GM21825 (cell line): ENCODE results near the gene STIM1.
"Not testable (repeated sequence)": the region's sequence is repeated elsewhere in the genome, so short reads cannot be mapped to it uniquely, and the experiment has no call there.

Source experiments
- ATAC-seq: cut with Tn5 transposase; IDR thresholded peaks from one replicate; pipeline ENCODE4 v1.9.1; 2021; ENCODE audit warnings: mild to moderate bottlenecking, moderate library complexity; ENCODE audit not compliant: unreplicated experiment

The STIM1 gene

GRCh38 chr11:3970108-3970507 is 114.6 kb downstream of the STIM1 start:
- no peak for ATAC-seq

GRCh38 chr11:3971756-3972404 is 116.4 kb downstream of the STIM1 start:
- ATAC-seq, result no peak

GRCh38 chr11:3972431-3972830 is 117.0 kb downstream of the STIM1 start:
- ATAC-seq, result no peak

DNA sequence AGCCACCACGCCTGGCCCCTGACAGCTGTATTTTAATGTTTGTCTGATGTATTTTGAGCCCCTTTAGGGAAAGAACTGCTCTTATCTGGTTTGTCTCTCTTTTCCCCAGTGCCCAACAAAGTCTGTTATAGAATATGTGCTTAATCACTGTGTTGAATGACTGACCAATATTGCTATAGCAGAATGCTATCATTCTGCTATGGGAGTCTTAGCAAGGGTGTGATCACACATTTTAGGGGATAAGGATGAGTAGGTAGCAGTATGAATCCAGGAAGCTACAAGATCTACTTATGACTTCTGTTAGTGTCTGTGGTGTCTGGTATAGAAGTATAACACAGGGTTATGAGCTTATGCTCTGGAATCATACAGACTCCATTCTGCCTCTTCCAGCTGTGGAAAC is 121.6 kb downstream of the STIM1 start:
- ATAC-seq, result no peak

- ATAC-seq, result no peak
These were observed 125.7 kb downstream of the STIM1 start for GRCh38 chr11:3981084-3981633.

DNA sequence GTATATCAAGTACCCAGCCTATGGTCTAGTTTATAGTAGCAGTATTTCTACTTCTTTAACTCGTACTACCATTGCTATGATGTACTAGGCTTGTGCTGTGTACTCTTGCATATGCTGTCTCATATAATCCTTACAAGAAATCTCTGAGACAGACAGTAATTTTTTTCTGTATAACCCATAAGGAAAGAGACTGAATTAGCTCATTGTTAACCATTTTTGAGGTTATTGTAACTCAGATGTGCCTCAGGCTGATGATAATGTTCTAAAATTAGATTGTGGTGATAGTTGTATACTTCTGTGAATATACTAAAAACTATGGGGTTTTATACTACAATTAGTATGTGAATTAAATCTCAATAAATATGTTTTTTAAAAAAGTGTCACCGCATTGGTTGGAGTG is 127.0 kb downstream of the STIM1 start:
- no peak for ATAC-seq

DNA sequence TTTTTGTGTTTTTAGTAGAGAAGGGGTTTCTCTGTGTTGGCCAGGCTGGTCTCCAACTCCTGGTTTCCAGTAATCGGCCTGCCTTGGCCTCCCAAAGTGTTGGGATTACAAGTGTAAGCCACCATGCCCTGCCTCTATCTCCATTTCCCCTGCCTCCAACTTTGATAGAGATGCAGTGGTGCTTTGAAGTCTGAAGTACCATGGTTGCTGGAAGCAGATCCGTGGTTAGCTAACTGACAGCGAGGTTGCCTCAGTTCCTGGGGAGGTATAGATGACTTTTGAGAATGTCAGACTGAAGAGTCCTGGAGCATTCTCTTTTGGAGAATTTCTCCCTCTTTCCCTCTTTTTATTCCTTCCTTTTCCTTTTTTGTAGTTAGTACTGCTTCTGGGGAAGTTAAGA is 127.6 kb downstream of the STIM1 start:
- ATAC-seq, result no peak

- ATAC-seq, result no peak
These were observed 129.4 kb downstream of the STIM1 start for GRCh38 chr11:3984896-3985295.

- no peak for ATAC-seq
These were observed 130.2 kb downstream of the STIM1 start for GRCh38 chr11:3985631-3986030.

- no peak for ATAC-seq
These were observed 130.8 kb downstream of the STIM1 start for GRCh38 chr11:3986301-3986700.

GRCh38 chr11:3989276-3989920 is 133.9 kb downstream of the STIM1 start:
- ATAC-seq, result no peak

GRCh38 chr11:3989921-3990290 is 134.4 kb downstream of the STIM1 start:
- no peak for ATAC-seq

GRCh38 chr11:3990406-3990805 is 134.9 kb downstream of the STIM1 start:
- ATAC-seq, result no peak

DNA sequence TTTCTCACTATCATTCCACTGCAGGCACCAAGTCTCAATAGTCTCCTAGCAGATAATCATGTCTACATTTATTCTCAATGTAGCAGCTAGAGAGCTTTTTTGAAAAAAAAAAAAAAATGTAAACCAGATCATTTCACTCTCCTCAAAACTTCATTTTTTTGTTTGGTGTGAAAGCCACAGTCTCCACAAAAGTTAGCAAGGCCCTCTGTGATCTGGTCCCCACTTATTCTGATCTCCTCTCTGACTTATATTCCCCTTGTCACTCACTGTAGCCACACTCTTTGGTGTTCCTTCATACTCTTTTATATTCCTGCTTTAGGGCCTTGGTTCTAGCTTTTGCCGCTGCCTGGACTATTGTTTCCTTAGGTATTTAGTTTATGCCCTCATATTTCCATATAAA is 137.5 kb downstream of the STIM1 start:
- no peak for ATAC-seq

- ATAC-seq, result no peak
These were observed 138.7 kb downstream of the STIM1 start for GRCh38 chr11:3994030-3994640.

DNA sequence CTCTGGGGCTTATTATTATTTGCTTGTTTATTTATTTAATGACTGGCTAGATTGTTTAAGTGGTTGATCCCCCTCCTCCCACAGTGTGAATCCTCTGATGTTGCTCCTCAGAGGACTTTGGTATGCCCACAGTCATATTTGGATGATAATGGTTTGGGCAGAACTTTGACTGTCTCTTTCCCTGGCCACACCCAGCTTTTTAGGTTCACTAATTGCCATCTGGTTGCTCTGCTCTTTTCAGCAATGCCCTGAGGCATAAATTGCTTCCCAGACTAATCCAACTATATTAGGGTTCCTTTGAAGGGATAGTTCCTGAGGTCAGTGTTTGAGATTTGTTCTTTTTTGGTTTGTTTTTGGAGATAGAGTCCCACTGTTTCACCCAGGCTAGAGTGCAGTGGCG is 139.8 kb downstream of the STIM1 start:
- no peak for ATAC-seq

DNA sequence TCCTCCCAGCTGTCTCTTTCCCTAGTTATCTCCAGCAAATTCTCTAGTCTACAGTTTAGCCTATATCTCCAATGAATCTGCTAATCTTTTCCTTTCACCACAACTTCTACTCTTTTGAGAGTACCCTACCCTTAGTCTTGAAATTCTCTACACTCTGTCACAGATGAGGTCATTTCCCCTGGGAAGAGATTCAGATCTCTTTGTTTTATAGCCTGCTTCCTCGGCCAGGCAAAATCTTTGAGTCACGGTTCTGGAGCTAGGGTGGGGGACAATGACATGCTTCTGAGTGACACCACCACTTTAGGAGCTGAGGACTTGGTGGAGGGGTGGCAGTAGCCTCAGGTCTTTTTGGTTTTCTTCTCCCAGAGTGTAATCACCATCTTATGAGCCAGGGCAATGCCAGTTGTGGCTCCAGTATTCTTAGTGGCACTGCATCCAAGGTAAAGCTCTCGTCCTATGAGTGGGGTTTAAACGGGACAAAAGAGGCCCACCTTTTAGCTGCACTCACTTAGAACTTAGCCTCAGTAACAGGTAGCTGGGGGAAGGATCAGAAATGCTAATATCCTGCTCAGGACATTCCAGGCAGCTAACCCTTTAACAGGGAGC is 140.6 kb downstream of the STIM1 start:
- no peak for ATAC-seq

GRCh38 chr11:3996651-3997050 is 141.2 kb downstream of the STIM1 start:
- ATAC-seq, result no peak

- not testable (repeated sequence) for ATAC-seq
These were observed 149.3 kb downstream of the STIM1 start for GRCh38 chr11:4004753-4005152.

DNA sequence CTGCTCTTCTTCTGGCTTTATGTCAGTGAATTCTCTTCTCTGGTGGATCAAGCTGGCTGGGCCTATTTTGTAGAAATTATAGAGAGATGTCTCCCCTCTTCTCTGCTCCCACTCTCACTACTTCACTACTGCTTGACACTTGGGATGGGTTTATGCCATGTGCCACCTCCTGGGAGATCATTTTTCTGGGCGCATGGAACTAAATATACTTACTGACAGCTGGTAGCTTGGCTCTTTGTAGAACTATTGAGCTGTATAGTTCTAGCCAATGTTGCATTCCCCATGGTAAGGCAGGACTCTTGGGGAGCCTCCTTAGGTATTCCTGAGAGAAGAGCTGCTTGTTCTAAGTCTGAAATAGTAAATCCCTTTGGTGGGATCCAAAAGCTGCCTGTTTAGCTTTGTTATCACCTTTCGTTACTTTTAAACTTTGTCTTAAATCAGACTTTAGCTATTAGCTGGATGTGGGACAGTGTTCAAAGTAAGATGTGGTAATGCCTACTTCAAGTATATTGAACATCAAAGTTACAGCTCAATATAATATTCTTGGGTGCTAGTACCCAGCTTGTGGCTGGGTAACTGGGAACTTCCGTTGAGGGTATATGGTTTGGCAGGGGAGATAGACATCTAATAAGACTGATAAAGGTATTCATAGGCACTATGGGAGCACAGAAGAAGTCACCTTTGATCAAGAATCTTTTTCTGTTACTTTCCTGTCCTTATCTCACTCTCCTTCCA is 151.6 kb downstream of the STIM1 start:
- no peak for ATAC-seq

GRCh38 chr11:4008116-4008515 is 152.7 kb downstream of the STIM1 start:
- no peak for ATAC-seq
